GM20431 (cell line): ENCODE measurements around the gene KLF16.

ENCODE experiments used
- in situ Hi-C: fragments of 300-500 bp; cut with MseI, MboI; formaldehyde crosslinking; loops from one replicate; pipeline ENCODE4 v1.15.0; 2020; ENCODE audit warnings: low sequenced_read_pairs; ENCODE audit not compliant: unreplicated experiment

KLF16 gene

DNA sequence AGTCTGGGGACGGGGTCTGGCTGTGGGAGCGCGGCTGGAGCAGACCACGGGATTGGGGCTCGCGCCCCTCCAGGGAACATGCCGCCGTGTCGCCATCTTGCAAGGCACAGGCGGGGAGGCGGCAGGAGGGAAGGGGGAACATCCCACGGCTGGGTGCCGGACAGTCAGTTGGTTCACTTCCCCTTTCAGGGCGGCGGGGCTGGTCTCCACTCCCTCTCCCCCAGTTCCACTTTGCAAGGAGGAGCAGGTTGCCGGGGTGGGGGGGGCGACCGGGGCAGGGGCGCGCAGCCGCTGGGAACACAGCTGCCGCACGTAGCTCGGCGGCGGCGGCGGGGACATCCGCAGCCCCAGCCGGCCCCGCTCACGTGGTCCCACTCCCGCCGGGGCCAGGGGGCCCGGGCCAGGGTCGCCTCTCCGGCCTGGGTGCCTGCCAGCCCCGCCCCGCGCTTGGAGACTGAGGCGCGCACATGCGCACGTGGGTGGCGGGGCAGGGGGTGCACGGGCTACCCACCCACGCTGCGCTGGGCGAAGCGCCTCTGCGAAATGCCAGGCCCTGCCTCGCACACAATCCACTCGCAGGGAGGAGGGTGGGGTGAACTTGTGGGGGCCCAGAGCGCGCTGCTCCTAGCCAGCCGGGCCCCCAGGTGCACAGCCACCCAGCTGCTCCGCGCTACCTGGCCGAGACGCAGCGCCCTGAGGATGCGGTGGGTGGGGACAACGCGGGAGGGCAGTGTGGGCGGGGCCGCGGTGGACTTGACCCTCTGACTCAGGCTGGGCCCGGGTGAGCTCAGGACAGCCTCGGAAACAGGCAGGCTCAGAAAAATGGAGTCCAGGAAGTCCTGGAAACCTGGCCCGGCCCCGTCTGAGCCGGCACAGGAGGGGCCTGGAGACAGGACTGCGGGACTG is 6.4 kb downstream of the KLF16 start:
- in situ Hi-C loops = no loop called here

DNA sequence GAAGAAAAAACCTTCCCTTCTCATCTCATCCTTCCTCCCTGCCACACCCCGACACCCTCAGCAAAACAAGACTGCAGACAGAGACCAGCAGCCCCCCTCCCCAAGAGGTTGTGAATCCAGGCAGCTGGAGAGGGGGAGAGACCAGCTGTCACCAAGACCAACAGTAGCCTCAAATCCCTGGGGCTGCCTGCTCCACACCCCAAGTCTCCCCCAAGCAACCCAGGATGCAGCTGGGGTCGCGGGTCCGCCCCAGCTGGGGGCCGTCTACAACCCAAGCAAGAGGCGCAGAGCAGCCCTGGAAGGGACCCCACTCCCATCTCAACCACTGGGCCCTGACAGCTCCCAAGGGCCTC is 7.1 kb downstream of the KLF16 start:
- in situ Hi-C loops = no loop called here

DNA sequence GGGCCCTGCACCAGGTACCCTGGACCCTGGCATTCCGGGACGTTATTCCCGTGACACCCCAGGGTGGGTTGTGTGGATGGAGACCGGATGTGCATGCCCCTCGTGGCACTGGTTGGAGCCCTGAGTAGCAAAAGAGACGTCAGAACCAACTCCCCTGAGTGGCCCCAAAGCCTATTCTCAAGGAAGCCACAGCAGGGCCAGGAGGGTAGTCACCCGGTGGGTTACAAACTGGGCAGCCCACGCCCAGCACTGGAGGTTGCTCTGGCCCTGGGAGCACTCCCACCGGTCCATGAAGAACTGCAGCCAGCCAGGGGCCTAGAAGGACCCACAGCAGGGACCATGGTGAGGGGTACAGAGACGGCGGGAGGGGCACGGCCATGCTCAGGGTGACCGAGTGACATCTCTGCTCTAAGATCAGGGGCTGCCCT is 7.5 kb downstream of the KLF16 start:
- in situ Hi-C loops = no loop called here

DNA sequence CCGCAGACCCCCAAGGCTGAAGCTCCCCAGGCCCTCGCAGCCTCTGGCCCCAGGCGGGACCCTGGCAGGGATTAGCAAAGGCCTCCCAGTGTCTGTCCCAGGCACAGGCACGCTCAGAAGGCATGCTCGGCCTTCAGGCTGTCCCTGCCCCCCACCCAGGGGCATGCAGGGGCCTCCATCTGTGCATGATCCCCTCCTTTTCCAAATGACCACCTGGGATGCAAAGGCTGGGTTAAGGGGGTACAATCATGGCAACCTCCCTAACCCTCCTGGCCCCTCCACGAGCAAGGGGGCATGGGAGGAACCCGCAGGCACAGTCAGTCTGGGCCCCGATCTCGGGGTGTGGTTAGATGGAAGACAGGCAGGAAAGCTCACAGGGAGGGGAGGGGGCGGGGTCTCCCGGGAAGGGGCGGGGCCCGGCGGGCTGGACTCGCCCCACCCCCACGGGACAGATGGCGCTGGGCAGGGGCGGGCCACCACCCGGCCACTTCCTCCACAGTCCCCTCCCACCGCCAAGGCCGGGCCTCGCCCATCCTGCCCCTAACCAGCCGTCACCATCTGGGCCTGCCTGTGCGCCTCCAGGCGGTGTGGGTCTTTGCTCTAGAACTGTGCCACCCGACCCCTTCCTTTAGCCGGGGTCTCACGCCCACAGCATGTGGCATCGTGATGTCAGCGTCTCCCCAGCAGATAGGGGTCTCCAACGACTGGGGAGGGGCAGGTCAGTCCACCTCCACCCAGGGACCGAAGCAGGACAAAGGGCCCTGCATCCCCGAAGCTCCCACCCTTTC is 8.1 kb downstream of the KLF16 start:
- in situ Hi-C loops = no loop called here

DNA sequence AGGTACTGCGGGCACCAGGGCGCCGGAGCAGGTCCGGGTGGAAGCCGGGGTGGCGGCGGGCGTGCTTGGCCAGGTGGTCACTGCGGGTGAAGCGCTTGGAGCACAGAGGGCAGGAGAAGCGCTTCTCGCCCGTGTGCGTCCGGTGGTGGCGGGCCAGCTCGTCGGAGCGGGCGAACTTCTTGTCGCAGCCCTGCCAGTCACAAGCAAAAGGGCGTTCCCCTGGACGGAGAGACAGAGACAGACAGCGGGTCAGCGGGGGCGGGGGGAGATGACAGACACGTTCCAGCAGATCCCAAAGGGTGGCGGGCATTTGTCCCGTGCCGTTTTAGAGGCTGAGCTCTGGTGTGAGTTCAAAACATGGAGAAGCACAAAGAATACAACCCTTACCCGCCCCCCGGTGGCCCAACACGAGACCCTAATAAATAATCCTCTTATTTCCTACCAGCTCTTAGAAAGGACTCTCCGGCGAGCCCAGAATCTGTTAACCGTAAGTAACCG is 8.8 kb downstream of the KLF16 start:
- in situ Hi-C loops = no loop called here

DNA sequence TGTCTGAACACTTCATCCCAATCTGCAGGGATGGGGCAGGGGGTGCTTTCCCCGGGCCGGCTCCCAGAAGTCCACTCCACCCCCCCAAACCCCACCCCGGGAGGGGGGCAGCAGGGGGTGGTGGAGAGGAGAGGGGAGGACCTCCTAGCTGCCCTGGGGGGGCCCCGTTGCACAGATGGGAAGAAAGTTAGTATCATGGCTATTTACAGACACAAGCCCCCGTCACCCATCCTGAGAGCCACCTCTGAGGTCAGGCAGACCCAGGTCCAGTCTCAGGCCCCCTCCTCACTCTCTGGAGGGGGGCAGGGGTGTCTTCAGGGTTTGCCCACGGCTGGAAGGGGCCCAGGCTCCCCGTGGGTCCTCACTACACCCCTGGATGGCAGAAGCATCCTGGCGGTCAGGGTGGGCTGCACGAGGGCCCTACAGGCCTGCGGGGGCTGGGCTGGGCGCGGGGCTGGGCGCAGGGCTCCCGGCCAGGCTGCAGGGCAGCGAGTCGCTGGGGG is 9.3 kb downstream of the KLF16 start:
- in situ Hi-C loops = no loop called here

DNA sequence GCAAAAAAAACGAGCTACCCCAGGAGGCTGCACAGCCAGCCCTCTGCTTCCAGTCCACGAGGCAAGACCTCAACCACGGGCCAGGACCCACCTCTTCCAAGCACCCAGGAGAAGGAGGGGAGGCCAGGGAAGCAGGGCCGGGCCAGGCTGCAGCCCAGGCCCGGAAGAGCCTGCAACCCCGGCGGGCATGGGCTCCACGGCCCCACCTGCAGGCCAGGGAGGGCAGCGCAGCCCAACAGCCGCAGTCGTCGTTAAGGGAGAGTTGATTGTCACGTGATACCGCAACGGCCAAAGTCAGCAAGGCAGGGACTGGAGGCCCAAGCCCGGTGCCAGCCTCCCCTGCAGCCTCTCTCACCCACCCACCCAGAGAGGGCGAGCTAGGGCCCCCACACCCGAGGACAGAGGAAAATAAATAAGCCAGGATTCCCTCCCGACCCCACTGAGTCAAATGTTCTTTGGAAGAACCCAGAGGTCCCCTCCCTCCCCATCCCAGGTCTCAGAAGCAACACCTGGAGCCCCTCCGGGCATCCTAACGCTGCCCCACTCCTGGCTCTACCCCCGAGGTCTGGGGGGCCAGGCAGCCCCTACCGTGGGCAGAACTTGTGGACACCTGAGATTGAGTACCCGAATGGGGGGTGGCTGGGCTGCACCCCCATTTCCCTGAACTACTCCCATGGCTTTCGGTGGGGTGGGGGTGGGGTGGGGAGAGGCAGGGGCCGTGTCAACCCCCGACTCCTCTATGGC is 9.9 kb downstream of the KLF16 start:
- in situ Hi-C loops = no loop called here

DNA sequence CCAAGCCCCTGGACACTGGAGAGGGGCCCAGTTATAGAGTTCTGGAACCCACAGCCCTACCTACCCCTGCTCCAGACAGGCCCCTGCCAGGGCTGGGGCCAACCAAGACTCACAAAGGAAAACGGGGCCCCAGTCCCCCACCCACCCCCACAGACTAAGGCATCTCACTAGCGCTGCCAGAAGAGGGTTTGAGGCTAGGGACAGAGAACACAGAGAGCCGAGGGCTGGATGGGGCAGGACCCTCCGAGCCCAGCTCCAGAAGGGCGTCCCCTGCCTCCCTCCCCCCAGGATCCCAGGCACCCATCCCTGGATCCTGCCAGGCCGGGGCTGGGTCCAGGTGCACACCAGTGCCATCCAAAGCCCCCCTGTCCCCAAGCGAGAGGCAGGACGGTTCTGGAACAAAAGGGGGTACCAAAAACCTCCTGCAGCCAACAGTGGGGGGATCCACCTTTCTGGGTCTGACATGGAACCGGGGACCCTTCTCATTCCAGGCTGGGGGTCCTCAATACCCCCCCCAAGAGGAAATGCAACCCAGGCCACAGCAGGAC is 10.7 kb downstream of the KLF16 start:
- in situ Hi-C loops = no loop called here

DNA sequence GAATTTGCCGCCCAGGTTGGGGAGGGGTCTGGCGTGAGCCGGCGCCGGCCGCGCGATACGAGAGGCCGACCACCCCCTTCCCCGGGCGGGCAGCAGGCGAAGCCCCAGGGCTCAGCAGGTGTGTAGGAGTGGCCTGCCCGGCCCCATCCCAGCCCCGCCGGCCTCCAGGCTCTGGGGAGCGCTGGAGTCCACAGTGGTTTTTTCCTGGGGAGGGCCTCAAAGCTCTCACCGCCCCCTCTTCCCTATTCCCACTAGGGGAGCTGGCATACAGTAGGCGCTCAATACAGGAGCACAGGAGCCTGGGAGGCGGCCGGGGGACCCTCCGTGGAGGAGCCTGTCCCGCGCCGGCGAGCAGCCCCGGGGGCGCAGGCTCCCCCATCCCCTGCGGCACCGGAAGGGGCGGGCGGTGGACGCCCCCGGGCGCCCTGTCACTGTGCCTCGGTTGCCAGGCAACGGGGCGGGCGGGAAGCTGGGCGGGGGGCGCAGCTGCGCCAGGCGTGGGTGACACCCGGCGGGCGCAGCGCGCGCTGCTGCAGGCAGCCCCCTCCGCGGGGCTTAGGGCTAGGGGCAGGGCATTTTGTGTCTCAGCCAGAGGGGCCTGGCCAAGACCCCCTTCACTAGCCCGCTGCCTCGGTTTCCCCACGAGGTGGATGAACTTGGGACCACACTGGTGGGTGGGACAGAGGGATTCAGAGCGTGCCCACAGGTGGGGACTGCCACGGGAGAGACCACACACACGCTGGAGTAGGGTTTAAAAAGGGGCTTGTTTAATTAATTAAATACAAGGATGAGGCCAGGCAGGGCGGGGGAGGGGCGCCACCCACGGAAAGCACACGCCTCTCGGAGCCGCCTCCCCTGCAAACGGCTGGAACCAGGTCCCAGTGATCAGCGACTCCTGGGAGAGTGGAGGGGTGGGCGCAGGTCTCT is 11.5 kb downstream of the KLF16 start:
- in situ Hi-C loops = no loop called here

DNA sequence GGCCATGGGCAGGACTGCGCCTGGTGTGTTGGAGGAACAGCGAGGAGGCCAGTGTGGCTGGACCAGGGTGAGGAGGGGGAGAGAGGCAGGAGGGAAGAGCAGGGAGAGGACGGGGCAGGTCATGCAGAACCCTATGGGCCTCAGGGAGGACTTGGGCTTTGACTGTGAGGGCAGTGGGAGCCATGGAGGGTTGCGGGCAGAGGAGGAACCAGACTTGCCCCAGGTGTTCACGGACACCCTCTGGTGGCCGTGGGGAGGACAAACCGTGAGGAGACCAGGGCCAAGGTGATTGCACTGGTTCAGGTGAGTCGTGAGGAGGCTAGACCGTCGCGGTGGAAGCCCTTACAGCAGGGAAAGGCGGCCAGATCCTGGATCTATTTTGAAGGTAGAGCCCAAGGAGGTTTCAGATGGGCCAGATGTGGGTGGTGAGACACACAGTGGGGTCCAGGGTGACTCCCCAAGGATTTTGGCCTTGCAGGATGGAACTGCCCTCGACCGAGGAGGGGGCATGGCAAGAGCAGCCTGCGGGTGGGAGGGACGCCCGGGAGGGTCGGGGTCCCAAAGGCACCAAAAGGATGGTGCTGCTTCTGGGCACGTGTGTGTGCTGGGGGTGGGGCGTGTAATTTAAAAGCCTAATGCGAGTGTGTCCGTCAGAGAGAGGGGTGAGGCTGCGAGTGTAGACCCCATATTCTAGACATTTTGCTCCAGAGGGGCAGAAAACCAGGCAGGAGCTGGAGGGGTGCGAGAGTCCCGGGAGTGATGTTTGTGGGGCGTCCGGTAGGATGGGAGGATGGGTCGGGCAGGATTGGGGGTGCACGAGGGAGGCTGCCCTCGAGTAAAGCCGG is 12.3 kb downstream of the KLF16 start:
- in situ Hi-C loops = no loop called here

DNA sequence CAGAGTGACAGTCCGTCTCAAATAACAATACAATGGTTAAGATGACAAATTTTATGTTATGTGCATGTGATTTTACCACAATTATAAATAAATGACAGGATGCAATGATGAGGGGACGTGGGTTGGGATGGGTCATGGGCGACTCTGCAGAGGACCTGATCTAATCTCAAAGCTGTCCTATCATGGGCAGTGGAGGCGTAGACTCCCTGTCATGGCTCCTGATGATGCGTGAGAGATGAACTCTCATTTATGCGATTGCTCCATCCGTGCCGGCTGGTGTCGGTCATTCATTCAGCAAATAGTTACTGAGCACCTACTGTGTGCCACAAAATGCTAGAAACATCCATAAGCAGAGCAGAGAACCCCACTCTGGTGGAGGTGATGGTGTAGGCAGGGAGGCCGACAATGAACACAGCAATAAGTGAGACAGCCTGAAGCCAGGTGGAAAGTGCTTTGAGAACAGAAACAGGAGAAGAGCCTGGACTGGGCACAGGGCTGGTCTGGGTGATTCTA is 13.4 kb downstream of the KLF16 start:
- in situ Hi-C loops = no loop called here

DNA sequence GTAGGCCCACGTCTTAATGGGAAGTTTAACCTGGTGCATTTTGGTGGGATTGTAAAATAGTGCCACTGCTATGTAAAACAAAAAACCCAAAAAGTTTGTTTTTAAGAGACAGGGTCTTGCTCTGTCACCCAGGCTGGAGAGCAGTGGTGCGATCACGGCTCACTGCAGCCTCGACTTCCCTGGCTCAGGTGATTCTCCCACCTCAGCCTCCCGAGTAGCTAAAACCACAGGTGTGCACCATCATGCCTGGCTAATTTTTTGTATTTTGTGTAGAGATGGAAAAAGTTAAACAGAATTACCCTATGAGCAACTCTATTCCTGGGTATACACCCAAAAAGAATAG is 14.3 kb downstream of the KLF16 start:
- in situ Hi-C loops = no loop called here

DNA sequence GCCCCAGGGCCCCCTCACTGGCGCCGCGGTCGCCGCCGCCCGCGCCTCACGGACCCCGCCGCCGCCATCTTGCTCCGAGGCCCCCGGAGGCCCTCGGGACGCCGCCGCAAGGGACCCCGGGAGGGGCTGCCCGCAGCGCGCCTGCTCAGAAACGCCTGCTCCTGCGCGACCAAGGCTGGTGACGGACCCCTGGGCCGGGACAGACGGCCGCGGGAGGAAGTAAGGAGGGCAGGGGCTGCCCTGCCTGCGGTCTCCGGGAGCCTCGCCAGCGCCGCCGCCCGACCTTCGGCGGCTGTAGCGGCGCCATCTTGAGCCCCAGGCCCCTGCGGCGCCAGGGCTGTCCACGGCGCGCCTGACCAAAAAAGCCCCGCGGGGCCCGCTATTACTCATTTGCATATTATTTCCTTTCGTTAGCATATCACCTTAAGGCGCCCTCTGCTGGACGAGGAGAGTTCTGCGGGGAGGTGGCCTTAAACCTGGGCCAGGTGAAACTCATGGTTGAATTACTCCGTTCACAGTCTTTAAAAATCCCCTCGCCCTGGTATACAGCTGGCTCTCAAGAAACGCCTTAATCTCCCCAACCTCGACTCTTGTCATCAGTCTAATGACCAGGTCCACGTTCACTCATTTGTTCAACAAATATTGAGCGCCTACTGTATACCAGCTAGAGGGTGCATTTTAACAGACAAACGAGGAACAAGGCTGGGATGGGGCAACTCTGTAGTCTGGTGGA is 14.8 kb downstream of the KLF16 start, which contains the start of gene REXO1:
TSS of gene REXO1 (minus strand) at position 85 of the 733 bp plus-strand sequence. CDS start 125 bp downstream, outside the sequence.
- in situ Hi-C loops = no loop called here

DNA sequence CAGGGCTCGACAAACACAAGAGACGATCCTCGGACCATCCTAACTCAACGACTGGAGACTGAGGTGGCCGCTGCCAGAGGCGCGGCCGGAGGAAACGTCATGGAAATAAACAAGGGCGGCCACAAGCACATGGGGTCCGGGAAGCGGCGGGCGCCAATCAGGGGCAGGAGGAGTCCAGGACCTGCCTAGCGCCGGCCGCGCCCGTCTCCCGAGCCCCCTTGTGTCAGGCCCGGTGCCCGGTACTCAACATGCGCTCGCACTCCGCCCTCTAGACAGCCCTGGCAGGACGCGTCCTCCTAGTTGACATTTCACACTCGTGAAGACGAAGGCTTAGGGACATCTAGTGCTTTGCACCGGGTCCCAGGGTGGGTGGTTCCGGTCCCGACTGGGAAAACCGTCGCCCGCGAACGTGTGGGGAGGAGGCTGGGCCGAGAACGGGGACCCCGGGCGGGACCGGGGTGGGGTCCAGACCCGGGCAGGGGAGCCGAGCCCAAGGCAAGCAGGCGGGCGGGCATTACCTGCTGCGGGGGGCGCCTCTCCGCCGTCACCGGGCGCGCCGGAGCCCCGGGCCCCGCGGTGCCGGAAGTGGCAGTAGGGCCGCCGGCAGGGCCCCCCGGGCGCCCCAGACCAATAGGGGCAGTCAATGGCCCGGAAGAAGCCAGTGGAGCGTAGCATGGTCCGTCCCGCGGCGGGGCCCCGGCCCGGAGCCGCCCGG is 15.5 kb downstream of the KLF16 start:
- in situ Hi-C loops = no loop called here

DNA sequence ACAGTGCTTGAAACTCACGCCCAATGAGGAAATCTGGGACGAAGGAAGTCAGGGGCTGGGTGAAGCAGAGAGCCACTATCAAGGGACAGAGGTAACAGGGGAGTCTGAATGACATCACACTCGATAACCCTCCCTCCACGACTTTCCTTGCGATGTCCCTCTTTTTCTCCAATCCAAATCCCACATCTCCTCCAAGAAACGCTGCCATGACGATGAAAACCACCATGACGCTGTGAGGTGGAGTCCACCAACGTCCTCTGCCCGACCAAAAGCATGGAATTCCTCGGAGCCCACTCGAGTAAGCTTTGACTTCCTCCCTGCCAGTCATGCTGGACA is 16.1 kb downstream of the KLF16 start:
- in situ Hi-C loops = no loop called here

DNA sequence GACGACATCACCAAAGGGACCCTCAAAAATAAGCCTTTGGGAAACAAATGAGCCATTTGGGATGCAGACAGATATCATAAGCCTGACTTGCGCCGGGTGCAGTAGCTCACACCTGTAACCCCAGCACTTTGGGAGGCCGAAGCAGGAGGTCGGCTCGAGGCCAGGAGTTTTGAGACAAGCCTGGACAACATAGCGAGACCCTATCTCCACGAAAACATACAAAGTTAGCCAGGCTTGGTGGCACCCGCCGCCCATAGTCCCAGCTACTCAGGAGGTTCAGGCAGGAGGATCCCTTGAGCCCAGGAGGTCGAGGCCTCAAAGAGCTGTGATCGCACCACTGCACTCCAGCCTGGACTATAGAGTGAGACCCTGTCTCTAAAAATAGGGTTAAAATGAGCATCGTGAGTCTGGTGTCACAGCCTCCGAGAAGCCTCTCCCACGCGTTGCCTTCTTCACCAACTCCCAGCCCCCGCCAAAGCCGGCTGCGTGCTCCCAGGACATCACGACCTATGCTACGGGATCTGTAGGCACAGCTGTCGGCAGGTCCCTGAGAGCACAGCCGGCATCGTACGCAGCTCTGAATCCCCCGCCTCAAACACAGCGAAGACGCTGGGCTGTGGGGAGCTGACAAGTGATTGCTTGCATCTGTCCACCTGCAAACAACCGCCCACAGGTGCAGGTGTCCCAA is 16.7 kb downstream of the KLF16 start:
- in situ Hi-C loops = no loop called here
